ENCODE results near the gene ABCA13.

Gene ABCA13

DNA sequence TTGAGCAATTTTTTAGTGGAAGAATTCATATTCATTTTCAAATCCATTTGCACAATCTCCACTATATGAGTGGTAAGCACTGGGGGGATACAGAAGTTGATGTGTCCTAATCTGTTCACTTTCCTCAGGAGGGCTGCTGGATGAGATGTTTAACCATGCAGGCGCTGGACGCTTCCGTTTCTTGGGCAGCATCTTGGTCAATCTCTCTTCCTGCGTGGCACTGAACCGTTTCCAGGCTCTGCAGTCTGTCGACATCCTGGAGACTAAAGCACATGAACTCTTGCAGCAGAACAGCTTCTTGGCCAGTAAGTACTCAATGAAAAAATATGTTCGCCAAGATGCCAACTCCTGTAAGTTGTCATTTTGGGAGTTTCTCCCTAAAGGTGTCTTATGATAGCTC, 179.3 kb downstream of the ABCA13 start:
- no peaks in the 10 kb centered on the region for H3K27me3 ChIP-seq (ENCODE audit: control insufficient read depth in 2 of 2, insufficient read depth in 2 of 2, low read length in 2 of 2)
- H3K4me3 ChIP-seq (ENCODE audit: low read length in 2 of 2), result no peak overlapping the region
- no peaks in the 10 kb centered on the region for H3K9me3 ChIP-seq (ENCODE audit: control insufficient read depth in 2 of 2, low read length in 2 of 2)
- H3K4me1 ChIP-seq (ENCODE audit: control insufficient read depth in 2 of 2, insufficient read depth in 2 of 2, low read length in 2 of 2), result no peaks in the 10 kb centered on the region
- H3K27ac ChIP-seq (ENCODE audit: low read depth in 2 of 2, low read length in 2 of 2), result no peak overlapping the region
- H3K9ac ChIP-seq (ENCODE audit: low read depth in 1 of 2, low read length in 2 of 2), result no peak overlapping the region
- no peaks in the 10 kb centered on the region for H3K36me3 ChIP-seq (ENCODE audit: control insufficient read depth in 2 of 2, insufficient read depth in 2 of 2, low read length in 2 of 2)

DNA sequence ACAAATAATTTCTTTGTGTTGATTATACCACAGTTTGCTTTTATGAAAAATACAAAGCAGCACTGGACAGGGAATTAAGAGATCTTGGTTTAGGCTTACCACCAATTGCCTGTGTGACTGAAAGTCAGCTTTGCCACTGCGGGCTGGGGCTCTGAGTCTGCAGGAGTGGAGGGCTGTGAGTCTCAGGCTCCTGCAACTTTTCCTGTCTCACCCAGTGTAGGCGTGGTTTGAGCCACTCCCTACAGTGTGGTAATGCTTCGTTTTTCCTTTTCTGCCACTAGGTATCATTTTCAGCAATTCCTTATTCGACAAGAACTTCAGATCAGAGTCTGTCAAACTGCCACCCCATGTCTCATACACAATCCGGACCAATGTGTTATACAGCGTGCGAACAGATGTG, 180.6 kb downstream of the ABCA13 start:
- Histone ChIP-seq H3K4me3 (ENCODE audit: low read length in 2 of 2) (no peak overlapping the region), H3K9me3 (ENCODE audit: control insufficient read depth in 2 of 2, low read length in 2 of 2) (no peaks in the 10 kb centered on the region), H3K27me3 (ENCODE audit: control insufficient read depth in 2 of 2, insufficient read depth in 2 of 2, low read length in 2 of 2) (no peaks in the 10 kb centered on the region), H3K9ac (ENCODE audit: low read depth in 1 of 2, low read length in 2 of 2) (no peak overlapping the region), H3K4me1 (ENCODE audit: control insufficient read depth in 2 of 2, insufficient read depth in 2 of 2, low read length in 2 of 2) (no peaks in the 10 kb centered on the region), H3K36me3 (ENCODE audit: control insufficient read depth in 2 of 2, insufficient read depth in 2 of 2, low read length in 2 of 2) (no peaks in the 10 kb centered on the region), H3K27ac (ENCODE audit: low read depth in 2 of 2, low read length in 2 of 2) (no peak overlapping the region)

DNA sequence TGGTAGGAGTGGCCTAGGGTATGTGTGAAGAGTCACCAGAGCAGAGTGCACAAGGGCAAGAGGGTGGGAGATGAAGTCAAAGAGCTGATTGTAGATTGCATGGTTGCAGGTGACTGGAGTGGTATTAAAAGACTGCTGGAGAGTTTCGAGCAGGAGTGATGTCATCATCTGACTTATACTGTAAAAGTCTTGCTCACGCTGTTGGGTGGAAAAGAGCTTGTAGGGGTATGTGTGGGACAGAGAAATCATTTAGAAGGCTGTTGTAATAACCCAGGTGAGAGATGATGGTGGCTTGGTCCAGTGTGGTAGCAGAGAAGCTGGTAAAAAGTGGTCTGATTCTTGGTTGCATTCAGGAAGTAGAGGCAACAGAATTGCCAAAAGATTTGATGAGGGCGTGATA, 184.1 kb downstream of the ABCA13 start:
- no peak overlapping the region for H3K27ac ChIP-seq (ENCODE audit: low read depth in 2 of 2, low read length in 2 of 2)
- no peak overlapping the region for H3K4me3 ChIP-seq (ENCODE audit: low read length in 2 of 2)
- H3K4me1 ChIP-seq (ENCODE audit: control insufficient read depth in 2 of 2, insufficient read depth in 2 of 2, low read length in 2 of 2), result no peaks in the 10 kb centered on the region
- no peak overlapping the region for H3K9ac ChIP-seq (ENCODE audit: low read depth in 1 of 2, low read length in 2 of 2)
- no peaks in the 10 kb centered on the region for H3K36me3 ChIP-seq (ENCODE audit: control insufficient read depth in 2 of 2, insufficient read depth in 2 of 2, low read length in 2 of 2)
- no peaks in the 10 kb centered on the region for H3K27me3 ChIP-seq (ENCODE audit: control insufficient read depth in 2 of 2, insufficient read depth in 2 of 2, low read length in 2 of 2)
- no peaks in the 10 kb centered on the region for H3K9me3 ChIP-seq (ENCODE audit: control insufficient read depth in 2 of 2, low read length in 2 of 2)

DNA sequence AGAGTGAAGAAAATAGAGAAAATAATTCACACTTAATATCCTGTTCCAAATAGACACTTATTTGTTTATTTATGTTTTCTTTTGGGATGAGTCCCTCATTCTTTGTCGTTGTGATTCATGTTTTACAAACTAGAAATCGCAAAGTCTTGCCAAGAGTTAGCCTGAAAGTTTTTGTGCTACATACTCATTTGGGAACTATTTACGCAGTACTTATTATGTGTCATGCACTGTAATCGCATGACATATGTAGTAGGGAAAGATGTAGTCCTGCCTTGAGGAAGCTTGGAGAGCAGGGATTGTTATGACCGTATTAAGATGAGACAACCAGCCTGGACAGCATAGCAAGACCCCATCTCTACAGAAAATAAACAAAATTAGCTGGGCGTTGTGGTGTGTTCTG, 189.3 kb downstream of the ABCA13 start:
- Histone ChIP-seq H3K27me3 (ENCODE audit: control insufficient read depth in 2 of 2, insufficient read depth in 2 of 2, low read length in 2 of 2) (no peaks in the 10 kb centered on the region), H3K36me3 (ENCODE audit: control insufficient read depth in 2 of 2, insufficient read depth in 2 of 2, low read length in 2 of 2) (no peaks in the 10 kb centered on the region), H3K27ac (ENCODE audit: low read depth in 2 of 2, low read length in 2 of 2) (no peak overlapping the region), H3K4me3 (ENCODE audit: low read length in 2 of 2) (no peak overlapping the region), H3K9me3 (ENCODE audit: control insufficient read depth in 2 of 2, low read length in 2 of 2) (no peaks in the 10 kb centered on the region), H3K9ac (ENCODE audit: low read depth in 1 of 2, low read length in 2 of 2) (no peak overlapping the region), H3K4me1 (ENCODE audit: control insufficient read depth in 2 of 2, insufficient read depth in 2 of 2, low read length in 2 of 2) (no peaks in the 10 kb centered on the region)

DNA sequence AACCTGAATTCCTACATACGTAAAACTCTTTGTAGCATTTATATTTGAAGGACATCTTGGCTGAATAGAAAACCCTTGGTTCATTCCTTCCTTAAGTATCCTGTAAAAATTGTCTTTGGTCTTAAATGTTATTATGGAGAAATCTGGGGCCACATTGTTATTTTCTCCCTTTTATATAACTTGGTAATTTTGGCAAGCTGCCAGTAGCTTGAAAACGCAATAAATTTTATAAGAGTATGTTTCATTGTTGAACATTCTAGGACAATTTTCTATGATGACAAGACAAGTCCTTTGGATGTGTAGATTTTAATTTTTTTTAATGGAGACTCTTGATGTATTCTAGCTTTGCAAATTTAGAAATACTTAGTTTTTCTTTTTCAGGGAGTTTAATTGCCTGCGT, 191.9 kb downstream of the ABCA13 start:
- H3K27ac ChIP-seq (ENCODE audit: low read depth in 2 of 2, low read length in 2 of 2), result no peak overlapping the region
- no peak overlapping the region for H3K9ac ChIP-seq (ENCODE audit: low read depth in 1 of 2, low read length in 2 of 2)
- H3K27me3 ChIP-seq (ENCODE audit: control insufficient read depth in 2 of 2, insufficient read depth in 2 of 2, low read length in 2 of 2), result no peaks in the 10 kb centered on the region
- no peaks in the 10 kb centered on the region for H3K36me3 ChIP-seq (ENCODE audit: control insufficient read depth in 2 of 2, insufficient read depth in 2 of 2, low read length in 2 of 2)
- H3K4me1 ChIP-seq (ENCODE audit: control insufficient read depth in 2 of 2, insufficient read depth in 2 of 2, low read length in 2 of 2), result no peaks in the 10 kb centered on the region
- no peak overlapping the region for H3K4me3 ChIP-seq (ENCODE audit: low read length in 2 of 2)
- H3K9me3 ChIP-seq (ENCODE audit: control insufficient read depth in 2 of 2, low read length in 2 of 2), result no peaks in the 10 kb centered on the region

DNA sequence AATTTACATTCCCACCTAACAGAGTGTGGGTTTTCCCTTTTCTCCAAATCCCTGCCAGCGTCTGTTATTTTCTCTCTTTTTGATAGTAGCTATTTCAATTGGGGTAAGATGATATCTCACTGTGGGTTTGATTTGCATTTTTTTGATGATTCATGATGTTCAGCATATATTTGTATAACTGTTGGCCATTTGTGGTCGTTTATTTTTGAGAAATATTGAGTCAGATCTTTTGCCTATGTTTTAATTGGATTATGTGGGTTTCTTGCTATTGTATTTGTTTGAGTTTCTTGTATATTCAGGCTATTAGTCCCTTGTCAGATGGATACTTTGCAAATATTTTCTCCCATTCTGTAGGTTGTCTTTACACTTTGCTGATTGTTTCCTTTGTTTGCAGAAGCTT, 193.8 kb downstream of the ABCA13 start:
- Histone ChIP-seq H3K9me3 (ENCODE audit: control insufficient read depth in 2 of 2, low read length in 2 of 2) (no peaks in the 10 kb centered on the region), H3K4me3 (ENCODE audit: low read length in 2 of 2) (no peak overlapping the region), H3K27me3 (ENCODE audit: control insufficient read depth in 2 of 2, insufficient read depth in 2 of 2, low read length in 2 of 2) (no peaks in the 10 kb centered on the region), H3K36me3 (ENCODE audit: control insufficient read depth in 2 of 2, insufficient read depth in 2 of 2, low read length in 2 of 2) (no peaks in the 10 kb centered on the region), H3K27ac (ENCODE audit: low read depth in 2 of 2, low read length in 2 of 2) (no peak overlapping the region), H3K4me1 (ENCODE audit: control insufficient read depth in 2 of 2, insufficient read depth in 2 of 2, low read length in 2 of 2) (no peaks in the 10 kb centered on the region), H3K9ac (ENCODE audit: low read depth in 1 of 2, low read length in 2 of 2) (no peak overlapping the region)

DNA sequence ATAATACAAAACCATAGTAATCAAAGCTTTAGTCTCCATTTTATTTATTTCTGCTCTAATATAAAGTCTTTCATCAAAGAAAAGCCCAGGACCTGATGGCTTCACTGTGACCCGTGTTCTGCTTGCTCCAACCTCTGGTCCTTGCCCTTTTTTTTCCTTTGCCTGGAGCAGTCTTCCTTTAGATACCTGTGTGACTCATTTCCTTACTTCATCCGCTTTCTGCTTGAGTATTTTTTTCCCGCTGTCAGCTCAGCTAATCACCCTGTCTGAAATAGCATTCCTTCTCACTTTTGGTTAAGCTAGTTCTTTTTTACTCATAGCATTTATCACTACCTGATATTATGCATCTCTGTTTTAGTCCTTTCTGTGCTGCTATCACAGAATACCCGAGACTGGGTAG, 194.8 kb downstream of the ABCA13 start:
- Histone ChIP-seq H3K4me3 (ENCODE audit: low read length in 2 of 2) (no peak overlapping the region), H3K9ac (ENCODE audit: low read depth in 1 of 2, low read length in 2 of 2) (no peak overlapping the region), H3K4me1 (ENCODE audit: control insufficient read depth in 2 of 2, insufficient read depth in 2 of 2, low read length in 2 of 2) (no peaks in the 10 kb centered on the region), H3K27me3 (ENCODE audit: control insufficient read depth in 2 of 2, insufficient read depth in 2 of 2, low read length in 2 of 2) (no peaks in the 10 kb centered on the region), H3K9me3 (ENCODE audit: control insufficient read depth in 2 of 2, low read length in 2 of 2) (no peaks in the 10 kb centered on the region), H3K36me3 (ENCODE audit: control insufficient read depth in 2 of 2, insufficient read depth in 2 of 2, low read length in 2 of 2) (no peaks in the 10 kb centered on the region), H3K27ac (ENCODE audit: low read depth in 2 of 2, low read length in 2 of 2) (no peak overlapping the region)

DNA sequence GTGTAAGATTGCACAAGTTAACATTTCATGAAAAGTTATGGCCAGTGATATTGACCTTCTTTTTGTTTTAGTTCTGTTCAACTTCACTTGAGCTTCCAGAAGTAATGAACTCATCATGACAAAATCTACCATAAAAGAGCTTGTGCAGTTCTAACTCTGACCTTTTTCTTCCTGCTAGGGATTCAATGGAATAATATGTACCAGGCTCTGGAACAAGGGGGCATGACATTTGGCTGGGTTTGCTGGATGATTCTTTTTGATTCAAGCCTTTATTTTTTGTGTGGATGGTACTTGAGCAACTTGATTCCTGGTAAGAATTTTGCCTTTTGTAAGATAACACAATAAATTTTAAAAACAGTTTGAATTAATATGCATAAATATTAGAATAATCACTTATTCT, 205.0 kb downstream of the ABCA13 start:
- Histone ChIP-seq H3K9me3 (ENCODE audit: control insufficient read depth in 2 of 2, low read length in 2 of 2) (no peaks in the 10 kb centered on the region), H3K27me3 (ENCODE audit: control insufficient read depth in 2 of 2, insufficient read depth in 2 of 2, low read length in 2 of 2) (no peaks in the 10 kb centered on the region), H3K4me3 (ENCODE audit: low read length in 2 of 2) (no peak overlapping the region), H3K4me1 (ENCODE audit: control insufficient read depth in 2 of 2, insufficient read depth in 2 of 2, low read length in 2 of 2) (no peaks in the 10 kb centered on the region), H3K36me3 (ENCODE audit: control insufficient read depth in 2 of 2, insufficient read depth in 2 of 2, low read length in 2 of 2) (no peaks in the 10 kb centered on the region), H3K9ac (ENCODE audit: low read depth in 1 of 2, low read length in 2 of 2) (no peak overlapping the region), H3K27ac (ENCODE audit: low read depth in 2 of 2, low read length in 2 of 2) (no peak overlapping the region)

DNA sequence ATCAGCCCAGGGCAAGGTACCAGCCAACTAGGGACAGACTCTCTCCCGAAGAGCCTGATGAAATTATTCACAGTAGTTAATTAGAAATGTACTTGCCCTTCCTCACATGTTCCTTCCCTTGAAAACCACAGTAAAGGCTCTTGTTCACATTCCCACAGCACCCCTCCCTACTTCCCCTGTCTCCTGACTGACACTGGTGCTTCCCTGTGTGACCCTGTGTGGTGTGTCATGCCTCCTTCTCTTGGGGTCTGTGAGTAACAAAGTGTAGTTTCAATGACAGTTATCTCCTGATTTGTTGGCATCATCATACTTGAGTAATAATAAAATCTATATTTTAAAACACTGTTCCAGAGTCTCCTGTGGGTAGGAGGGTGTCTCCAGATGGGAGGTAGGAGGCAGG, 209.7 kb downstream of the ABCA13 start:
- Histone ChIP-seq H3K9ac (ENCODE audit: low read depth in 1 of 2, low read length in 2 of 2) (no peak overlapping the region), H3K4me1 (ENCODE audit: control insufficient read depth in 2 of 2, insufficient read depth in 2 of 2, low read length in 2 of 2) (no peaks in the 10 kb centered on the region), H3K4me3 (ENCODE audit: low read length in 2 of 2) (no peak overlapping the region), H3K27ac (ENCODE audit: low read depth in 2 of 2, low read length in 2 of 2) (no peak overlapping the region), H3K27me3 (ENCODE audit: control insufficient read depth in 2 of 2, insufficient read depth in 2 of 2, low read length in 2 of 2) (no peaks in the 10 kb centered on the region), H3K36me3 (ENCODE audit: control insufficient read depth in 2 of 2, insufficient read depth in 2 of 2, low read length in 2 of 2) (no peaks in the 10 kb centered on the region), H3K9me3 (ENCODE audit: control insufficient read depth in 2 of 2, low read length in 2 of 2) (no peaks in the 10 kb centered on the region)

DNA sequence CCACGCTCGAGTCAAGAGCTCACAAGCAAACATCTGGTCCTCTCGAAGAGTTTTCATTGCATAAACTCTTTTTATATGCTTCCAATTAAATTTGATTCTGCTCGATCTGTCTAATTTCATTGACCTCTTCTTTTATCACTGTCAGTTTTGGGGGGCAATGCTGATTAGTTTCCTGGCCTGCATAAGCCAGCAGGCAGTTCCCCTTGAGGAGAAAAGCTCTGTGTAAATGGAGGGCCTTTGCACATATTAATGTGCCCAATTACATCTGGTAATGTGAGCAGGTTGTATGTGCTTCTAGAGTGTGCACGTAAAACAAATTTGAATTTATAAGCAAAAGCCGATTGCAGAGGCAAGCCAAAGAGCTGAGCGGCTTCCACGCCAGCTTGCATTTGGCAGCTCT, 210.3 kb downstream of the ABCA13 start:
- H3K4me3 ChIP-seq (ENCODE audit: low read length in 2 of 2), result no peak overlapping the region
- no peaks in the 10 kb centered on the region for H3K9me3 ChIP-seq (ENCODE audit: control insufficient read depth in 2 of 2, low read length in 2 of 2)
- no peaks in the 10 kb centered on the region for H3K4me1 ChIP-seq (ENCODE audit: control insufficient read depth in 2 of 2, insufficient read depth in 2 of 2, low read length in 2 of 2)
- no peaks in the 10 kb centered on the region for H3K27me3 ChIP-seq (ENCODE audit: control insufficient read depth in 2 of 2, insufficient read depth in 2 of 2, low read length in 2 of 2)
- no peak overlapping the region for H3K27ac ChIP-seq (ENCODE audit: low read depth in 2 of 2, low read length in 2 of 2)
- no peak overlapping the region for H3K9ac ChIP-seq (ENCODE audit: low read depth in 1 of 2, low read length in 2 of 2)
- H3K36me3 ChIP-seq (ENCODE audit: control insufficient read depth in 2 of 2, insufficient read depth in 2 of 2, low read length in 2 of 2), result no peaks in the 10 kb centered on the region

DNA sequence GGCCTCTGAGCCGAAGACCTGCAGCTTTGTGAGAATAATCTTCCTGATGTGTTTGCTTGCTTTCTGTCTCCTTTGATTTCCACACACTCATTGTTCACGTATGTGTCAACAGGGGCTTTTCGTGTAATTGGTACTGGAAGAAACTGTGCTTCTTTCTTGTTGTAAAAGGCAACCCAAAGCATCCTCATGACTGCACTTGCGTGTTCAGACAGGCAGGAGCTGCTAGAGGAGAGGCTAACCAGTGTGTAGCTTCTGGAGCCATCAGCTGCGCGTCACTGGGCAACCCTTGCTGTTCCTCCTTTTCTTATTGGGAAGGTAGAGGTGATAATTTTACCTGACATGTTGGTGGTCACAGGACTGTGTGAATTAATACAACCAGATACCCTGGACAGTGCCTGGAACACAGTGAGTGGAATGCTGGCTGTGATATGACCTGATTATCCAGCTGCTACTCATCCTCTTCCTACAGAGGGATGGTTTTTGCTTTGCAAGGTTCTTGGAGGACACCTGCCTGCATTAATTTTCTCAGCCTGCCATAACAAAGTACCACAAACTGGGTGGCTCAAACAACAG, 213.0 kb downstream of the ABCA13 start:
- H3K4me1 ChIP-seq (ENCODE audit: control insufficient read depth in 2 of 2, insufficient read depth in 2 of 2, low read length in 2 of 2), result no peaks in the 10 kb centered on the region
- H3K27ac ChIP-seq (ENCODE audit: low read depth in 2 of 2, low read length in 2 of 2), result no peak overlapping the region
- H3K4me3 ChIP-seq (ENCODE audit: low read length in 2 of 2), result no peak overlapping the region
- no peaks in the 10 kb centered on the region for H3K36me3 ChIP-seq (ENCODE audit: control insufficient read depth in 2 of 2, insufficient read depth in 2 of 2, low read length in 2 of 2)
- no peaks in the 10 kb centered on the region for H3K9me3 ChIP-seq (ENCODE audit: control insufficient read depth in 2 of 2, low read length in 2 of 2)
- H3K9ac ChIP-seq (ENCODE audit: low read depth in 1 of 2, low read length in 2 of 2), result no peak overlapping the region
- no peaks in the 10 kb centered on the region for H3K27me3 ChIP-seq (ENCODE audit: control insufficient read depth in 2 of 2, insufficient read depth in 2 of 2, low read length in 2 of 2)

All from mucosa of rectum (tissue), 2 donors.